ENCODE measurements around the gene MLPH. TPM values are rescaled to one million over a fixed set of nuclear protein-coding genes. Genes with fewer than 3 reads are reported as not detected.

MLPH gene
- total and polyA plus RNA-seq, 2 of the 4 experiments (the other 2 are of a cell fraction) = 13.8 to 21.6 TPM

DNA sequence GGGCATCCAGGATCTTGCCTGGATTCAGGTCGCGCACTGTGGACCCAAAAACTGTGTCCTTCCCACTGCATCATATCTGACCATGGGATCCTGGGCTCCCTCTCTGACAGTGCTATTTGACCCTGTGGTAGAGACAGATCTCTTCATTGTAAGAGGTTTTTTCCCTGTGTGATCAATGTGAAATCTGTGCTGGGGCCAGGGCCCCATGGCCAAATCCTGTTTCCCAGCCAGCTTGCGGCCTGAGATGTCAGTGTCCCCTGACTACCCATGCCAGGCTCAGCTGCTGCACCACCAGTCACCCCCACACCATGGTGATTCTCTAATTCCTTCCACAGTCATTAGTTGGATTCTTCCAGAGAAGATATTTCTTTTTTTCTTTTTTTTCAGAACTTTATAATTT, 82.8 kb downstream of the MLPH start:
- H3K18ac ChIP-seq (ENCODE audit: low read depth, low read length) = no peak overlapping the region
- no peaks in the 10 kb centered on the region for H4K20me1 ChIP-seq (ENCODE audit: insufficient read depth, low read length)
- 0 out of 2 replicates have a peak, but pooled peaks cover 3% of the 10 kb centered on the region for H3K9me1 ChIP-seq (ENCODE audit: insufficient read depth, low read length)
- no peak overlapping the region for H3K4me2 ChIP-seq (ENCODE audit: low read depth, low read length)
- no peak for DNase-seq
- H3K4me3 ChIP-seq (ENCODE audit: insufficient read depth, low read depth, low read length) = no peak overlapping the region
- BruUV-seq (replicated peaks) = no TSS peak
- H3K4me1 ChIP-seq (ENCODE audit: control insufficient read depth, insufficient read depth, low read length) = peaks cover 7% of the 10 kb centered on the region; the same call in 1 of the 2 replicates
- dilution Hi-C loops (cut with HindIII; ENCODE audit: low sequenced_read_pairs, unreplicated experiment) = no loop called here
- H2AK5ac ChIP-seq (ENCODE audit: low read depth, low read length) = no peak overlapping the region
- no peaks in the 10 kb centered on the region for H3K36me3 ChIP-seq (ENCODE audit: control insufficient read depth, insufficient read depth, low read length)
- no peak overlapping the region for H2AK9ac ChIP-seq (replicated peaks; ENCODE audit: low read depth, low read length, poor library complexity)
- H3K79me1 ChIP-seq (ENCODE audit: low read depth in 1 of 2, low read length in 2 of 2) = peaks cover 0 to 8% of the 10 kb centered on the region in 2 experiments; a peak in 1 of 4 replicates
- no peak overlapping the region for H2BK5ac ChIP-seq (ENCODE audit: low read depth, low read length, poor library complexity, severe bottlenecking)
- no peak overlapping the region for H2AFZ ChIP-seq (replicated peaks; ENCODE audit: low read length, poor library complexity)
- WGBS, 2 experiments (ENCODE audit: extremely low coverage in 2 of 2, insufficient read length in 1 of 2) = no CpG with 5 or more reads among the region's 3 CpGs
- no peak overlapping the region for H2BK15ac ChIP-seq (ENCODE audit: low read depth, low read length)
- H2BK120ac ChIP-seq (ENCODE audit: low read depth, low read length) = no peak overlapping the region
- intact Hi-C loops (cut with micrococcal nuclease) = no loop called here
- H4K91ac ChIP-seq (ENCODE audit: insufficient read depth, low read depth, low read length) = no peak overlapping the region
- H3K56ac ChIP-seq (ENCODE audit: extremely low read depth, insufficient read depth, low read length) = no peak overlapping the region
- ChIA-PET CTCF (no interaction called here), POLR2A (ENCODE audit: unreplicated experiment) (no interaction called here)
- no peaks in the 10 kb centered on the region for H3K9me3 ChIP-seq (ENCODE audit: control insufficient read depth, insufficient read depth, low read length)
- H3K27ac ChIP-seq (ENCODE audit: insufficient read depth, low read length) = no peak overlapping the region
- no peak for ATAC-seq (ENCODE audit: low read depth)
- TF ChIP-seq, protein P1, sequence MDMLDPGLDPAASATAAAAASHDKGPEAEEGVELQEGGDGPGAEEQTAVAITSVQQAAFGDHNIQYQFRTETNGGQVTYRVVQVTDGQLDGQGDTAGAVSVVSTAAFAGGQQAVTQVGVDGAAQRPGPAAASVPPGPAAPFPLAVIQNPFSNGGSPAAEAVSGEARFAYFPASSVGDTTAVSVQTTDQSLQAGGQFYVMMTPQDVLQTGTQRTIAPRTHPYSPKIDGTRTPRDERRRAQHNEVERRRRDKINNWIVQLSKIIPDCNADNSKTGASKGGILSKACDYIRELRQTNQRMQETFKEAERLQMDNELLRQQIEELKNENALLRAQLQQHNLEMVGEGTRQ (IDR thresholded peaks at IDR 0.05; ENCODE audit: low read depth, low read length) = no peak
- TF ChIP-seq POLR2A (IDR thresholded peaks at IDR 0.05; ENCODE audit: low read depth, low read length) = no peak
- no peak for TF ChIP-seq CTCF (conservative IDR thresholded peaks at IDR 0.05; ENCODE audit: low read depth, low read length)
- no peak for TF ChIP-seq MAFK (IDR thresholded peaks at IDR 0.05; ENCODE audit: low read depth, low read length)
- TF ChIP-seq MXI1 (IDR thresholded peaks at IDR 0.05; ENCODE audit: borderline replicate concordance, low read depth, low read length) = no peak
- TF ChIP-seq BHLHE40 (IDR thresholded peaks at IDR 0.05; ENCODE audit: low read depth, low read length) = no peak
- TF ChIP-seq NFE2L2 (IDR thresholded peaks at IDR 0.05; ENCODE audit: low read depth, low read length) = no peak
- no peak for TF ChIP-seq ELK1 (IDR thresholded peaks at IDR 0.05; ENCODE audit: borderline replicate concordance, low read depth, low read length)
- no peak for TF ChIP-seq SMC3 (IDR thresholded peaks at IDR 0.05; ENCODE audit: low read depth, low read length)
- TF ChIP-seq FOS (IDR thresholded peaks at IDR 0.05; ENCODE audit: low read depth, low read length) = no peak
- TF ChIP-seq CHD1 (IDR thresholded peaks at IDR 0.05; ENCODE audit: low read depth, low read length) = no peak
- TF ChIP-seq MAZ (IDR thresholded peaks at IDR 0.05; ENCODE audit: borderline replicate concordance, low read depth, low read length) = no peak
- TF ChIP-seq RAD21 (IDR thresholded peaks at IDR 0.05; ENCODE audit: low read length) = no peak
- H3K9ac ChIP-seq (ENCODE audit: low read depth, low read length) = no peak overlapping the region
- no peak overlapping the region for H3K23ac ChIP-seq (ENCODE audit: low read depth, low read length)
- no peaks in the 10 kb centered on the region for H3K27me3 ChIP-seq (ENCODE audit: control insufficient read depth, insufficient read depth, low read length)
- no peak overlapping the region for H3K14ac ChIP-seq (replicated peaks; ENCODE audit: low read depth, low read length)
- in situ Hi-C loops (cut with MboI; ENCODE audit: low sequenced_read_pairs) = loop anchor here (5.0 to 25.0 kb wide), 4 partner anchors 155 to 1233 kb away; partner anchors contain the start of gene COL6A3
- H4K5ac ChIP-seq (ENCODE audit: low read depth, low read length) = no peak overlapping the region
- H3K4ac ChIP-seq (ENCODE audit: low read depth, low read length) = no peak overlapping the region
- no peak overlapping the region for H2BK20ac ChIP-seq (ENCODE audit: low read depth, low read length)
- H4K8ac ChIP-seq (ENCODE audit: low read depth in 2 of 2, low read length in 2 of 2) = no peak overlapping the region

Measured in IMR-90 (cell line).